WTC11 (cell line): ENCODE results near the gene EME2.

Source experiments
- CTCF ChIP-seq: fragments of 200-600 bp; IDR thresholded peaks from 2 replicates; pipeline ENCODE4 v1.8.0; 2022; ENCODE audit warnings: antibody characterized with exemption
- E2F1 ChIP-seq: sonication (generic); formaldehyde crosslinking; IDR thresholded peaks from 2 replicates; pipeline ENCODE4 v1.8.0; 2022; ENCODE audit warnings: mild to moderate bottlenecking, missing genetic modification reagents
- E2F4 ChIP-seq: sonication (generic); formaldehyde crosslinking; IDR thresholded peaks from 2 replicates; pipeline ENCODE4 v1.8.1; 2022; ENCODE audit warnings: low read depth, mild to moderate bottlenecking, moderate library complexity, missing genetic modification reagents, borderline replicate concordance
- JUN ChIP-seq: sonication (generic); formaldehyde crosslinking; IDR thresholded peaks from 2 replicates; pipeline ENCODE4 v1.8.0; 2023; ENCODE audit warnings: mild to moderate bottlenecking, missing genetic modification reagents
- NFE2L1 ChIP-seq: sonication (generic); formaldehyde crosslinking; IDR thresholded peaks from 2 replicates; pipeline ENCODE4 v1.8.1; 2023; ENCODE audit warnings: missing genetic modification reagents
- NFYB ChIP-seq: sonication (generic); formaldehyde crosslinking; conservative IDR thresholded peaks from 2 replicates; pipeline ENCODE4 v1.8.0; 2022; ENCODE audit warnings: low read depth, missing genetic modification reagents
- NR2C2 ChIP-seq: sonication (generic); formaldehyde crosslinking; IDR thresholded peaks from 2 replicates; pipeline ENCODE4 v1.8.0; 2022; ENCODE audit warnings: mild to moderate bottlenecking, missing genetic modification reagents
- SMAD4 ChIP-seq: sonication (generic); formaldehyde crosslinking; IDR thresholded peaks from 2 replicates; pipeline ENCODE4 v1.8.0; 2022; ENCODE audit warnings: mild to moderate bottlenecking, missing genetic modification reagents
- TEAD1 ChIP-seq: sonication (generic); formaldehyde crosslinking; IDR thresholded peaks from 2 replicates; pipeline ENCODE4 v1.8.0; 2022; ENCODE audit warnings: mild to moderate bottlenecking, missing genetic modification reagents
- ZNF263 ChIP-seq: sonication (generic); formaldehyde crosslinking; IDR thresholded peaks from 2 replicates; pipeline ENCODE4 v1.8.1; 2022; ENCODE audit warnings: low read depth, mild to moderate bottlenecking, moderate library complexity, missing genetic modification reagents
- TF ChIP-seq, protein P1 (sequence below): fragments of 250-450 bp; sonication (Bioruptor Pico); IDR thresholded peaks from 2 replicates; pipeline ENCODE4 v1.9.0; 2021; ENCODE audit warnings: moderate library complexity, mild to moderate bottlenecking, inconsistent platforms, borderline replicate concordance
- TF ChIP-seq, protein P2 (sequence below): sonication (generic); formaldehyde crosslinking; IDR thresholded peaks from 2 replicates; pipeline ENCODE4 v1.8.1; 2023; ENCODE audit warnings: mild to moderate bottlenecking, missing genetic modification reagents, borderline replicate concordance

DNA sequence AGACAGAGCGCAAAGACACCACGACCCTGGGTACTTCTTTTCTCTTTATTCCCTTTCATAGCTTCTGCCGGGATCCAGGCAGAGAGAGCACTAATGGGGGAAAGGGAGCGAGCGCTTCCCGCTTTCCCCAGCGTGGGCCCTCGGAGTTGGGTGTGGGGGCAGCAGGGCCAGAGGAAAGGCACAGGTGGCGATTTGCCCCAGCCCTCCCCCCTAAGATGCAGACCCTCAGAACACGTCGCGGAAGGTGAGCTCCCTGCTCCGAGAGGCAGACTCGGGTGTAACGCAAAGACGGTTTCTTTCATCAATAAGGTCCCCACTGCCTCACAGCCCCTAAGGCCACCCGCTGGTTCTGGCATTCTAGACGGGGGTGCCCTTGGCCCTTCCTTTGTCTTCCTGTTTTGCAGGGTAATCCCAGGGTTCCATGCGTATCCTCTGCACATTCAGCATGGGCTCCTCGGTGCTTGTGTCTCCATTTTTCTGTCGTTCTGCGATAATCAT is 697 bp upstream of the EME2 start:
- no peak for TF ChIP-seq E2F1 (CRISPR knock-in tag)
- no peak for TF ChIP-seq NR2C2 (CRISPR knock-in tag)
- no peak for TF ChIP-seq NFE2L1 (CRISPR knock-in tag)
- TF ChIP-seq, protein P1, sequence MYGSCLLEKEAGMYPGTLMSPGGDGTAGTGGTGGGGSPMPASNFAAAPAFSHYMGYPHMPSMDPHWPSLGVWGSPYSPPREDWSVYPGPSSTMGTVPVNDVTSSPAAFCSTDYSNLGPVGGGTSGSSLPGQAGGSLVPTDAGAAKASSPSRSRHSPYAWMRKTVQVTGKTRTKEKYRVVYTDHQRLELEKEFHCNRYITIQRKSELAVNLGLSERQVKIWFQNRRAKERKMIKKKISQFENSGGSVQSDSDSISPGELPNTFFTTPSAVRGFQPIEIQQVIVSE (CRISPR knock-in tag) = no peak
- TF ChIP-seq CTCF = no peak
- no peak for TF ChIP-seq TEAD1 (CRISPR knock-in tag)
- TF ChIP-seq JUN (CRISPR knock-in tag) = no peak
- no peak for TF ChIP-seq SMAD4 (CRISPR knock-in tag)
- TF ChIP-seq NFYB (CRISPR knock-in tag) = no peak
- no peak for TF ChIP-seq E2F4 (CRISPR knock-in tag)
- TF ChIP-seq, protein P2, sequence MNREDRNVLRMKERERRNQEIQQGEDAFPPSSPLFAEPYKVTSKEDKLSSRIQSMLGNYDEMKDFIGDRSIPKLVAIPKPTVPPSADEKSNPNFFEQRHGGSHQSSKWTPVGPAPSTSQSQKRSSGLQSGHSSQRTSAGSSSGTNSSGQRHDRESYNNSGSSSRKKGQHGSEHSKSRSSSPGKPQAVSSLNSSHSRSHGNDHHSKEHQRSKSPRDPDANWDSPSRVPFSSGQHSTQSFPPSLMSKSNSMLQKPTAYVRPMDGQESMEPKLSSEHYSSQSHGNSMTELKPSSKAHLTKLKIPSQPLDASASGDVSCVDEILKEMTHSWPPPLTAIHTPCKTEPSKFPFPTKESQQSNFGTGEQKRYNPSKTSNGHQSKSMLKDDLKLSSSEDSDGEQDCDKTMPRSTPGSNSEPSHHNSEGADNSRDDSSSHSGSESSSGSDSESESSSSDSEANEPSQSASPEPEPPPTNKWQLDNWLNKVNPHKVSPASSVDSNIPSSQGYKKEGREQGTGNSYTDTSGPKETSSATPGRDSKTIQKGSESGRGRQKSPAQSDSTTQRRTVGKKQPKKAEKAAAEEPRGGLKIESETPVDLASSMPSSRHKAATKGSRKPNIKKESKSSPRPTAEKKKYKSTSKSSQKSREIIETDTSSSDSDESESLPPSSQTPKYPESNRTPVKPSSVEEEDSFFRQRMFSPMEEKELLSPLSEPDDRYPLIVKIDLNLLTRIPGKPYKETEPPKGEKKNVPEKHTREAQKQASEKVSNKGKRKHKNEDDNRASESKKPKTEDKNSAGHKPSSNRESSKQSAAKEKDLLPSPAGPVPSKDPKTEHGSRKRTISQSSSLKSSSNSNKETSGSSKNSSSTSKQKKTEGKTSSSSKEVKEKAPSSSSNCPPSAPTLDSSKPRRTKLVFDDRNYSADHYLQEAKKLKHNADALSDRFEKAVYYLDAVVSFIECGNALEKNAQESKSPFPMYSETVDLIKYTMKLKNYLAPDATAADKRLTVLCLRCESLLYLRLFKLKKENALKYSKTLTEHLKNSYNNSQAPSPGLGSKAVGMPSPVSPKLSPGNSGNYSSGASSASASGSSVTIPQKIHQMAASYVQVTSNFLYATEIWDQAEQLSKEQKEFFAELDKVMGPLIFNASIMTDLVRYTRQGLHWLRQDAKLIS = no peak
- TF ChIP-seq ZNF263 = no peak
